OCI-LY1 (cell line): ENCODE measurements around the gene TGFB2.

Source experiments
- H2AFZ ChIP-seq: fragments of 200-600 bp; sonication (generic), shearing (Covaris generic); 2 replicates; pipeline ENCODE4 v1.6.0; 2014; ENCODE audit warnings: antibody characterized with exemption, mild to moderate bottlenecking, low read length
- H3F3A ChIP-seq: fragments of 200-600 bp; sonication (generic), shearing (Covaris generic); 2 replicates; pipeline ENCODE4 v1.6.0; 2014; ENCODE audit warnings: mild to moderate bottlenecking, antibody characterized with exemption, low read length, moderate library complexity; ENCODE audit not compliant: insufficient read depth
- H3K27ac ChIP-seq: fragments of 200-600 bp; sonication (generic); 2 replicates; pipeline ENCODE4 v1.5.1; 2014; ENCODE audit warnings: low read length, mixed run types, mild to moderate bottlenecking, low read depth; ENCODE audit not compliant: poor library complexity, severe bottlenecking
- H3K27me3 ChIP-seq: fragments of 200-600 bp; sonication (generic); 2 replicates; pipeline ENCODE4 v1.6.0; 2014; ENCODE audit warnings: antibody characterized with exemption, mild to moderate bottlenecking, low read length, moderate library complexity; ENCODE audit not compliant: insufficient read depth
- H3K36me3 ChIP-seq: fragments of 200-600 bp; sonication (generic); 2 replicates; pipeline ENCODE4 v1.6.1; 2014; ENCODE audit warnings: mild to moderate bottlenecking, antibody characterized with exemption, low read length, moderate library complexity, mixed read lengths; ENCODE audit not compliant: insufficient read depth
- H3K4me1 ChIP-seq: fragments of 200-600 bp; sonication (generic); 2 replicates; pipeline ENCODE4 v1.5.1; 2014; ENCODE audit warnings: mild to moderate bottlenecking, low read length, moderate library complexity; ENCODE audit not compliant: insufficient read depth, severe bottlenecking
- H3K4me2 ChIP-seq: fragments of 200-600 bp; sonication (generic), shearing (Covaris generic); 2 replicates; pipeline ENCODE4 v1.6.1; 2014; ENCODE audit warnings: low read length
- H3K4me3 ChIP-seq: fragments of 200-600 bp; sonication (generic); 2 replicates; pipeline ENCODE4 v1.5.1; 2014; ENCODE audit warnings: low read length, low read depth, mild to moderate bottlenecking, mixed read lengths; ENCODE audit not compliant: poor library complexity, severe bottlenecking
- H3K79me2 ChIP-seq: fragments of 200-600 bp; shearing (Covaris generic); 2 replicates; pipeline ENCODE4 v1.6.1; 2016; ENCODE audit warnings: mixed run types, low read length, mixed read lengths; ENCODE audit not compliant: insufficient read depth
- H3K9ac ChIP-seq: fragments of 200-600 bp; sonication (generic), shearing (Covaris generic); 2 replicates; pipeline ENCODE4 v1.6.1; 2014; ENCODE audit warnings: mild to moderate bottlenecking, low read length, mixed read lengths
- H3K9me2 ChIP-seq: fragments of 200-600 bp; sonication (generic), shearing (Covaris generic); 2 replicates; pipeline ENCODE4 v1.6.1; 2014; ENCODE audit warnings: low read depth, mild to moderate bottlenecking, low read length, mixed read lengths
- H3K9me3 ChIP-seq: fragments of 200-600 bp; shearing (Covaris generic); 2 replicates; pipeline ENCODE4 v1.6.1; 2014; ENCODE audit warnings: low read length, mixed read lengths
- H4K20me1 ChIP-seq: fragments of 200-600 bp; sonication (generic), shearing (Covaris generic); 2 replicates; pipeline ENCODE4 v1.6.0; 2016; ENCODE audit warnings: mild to moderate bottlenecking, low read length; ENCODE audit not compliant: insufficient read depth
- CTCF ChIP-seq: fragments of 200-600 bp; sonication (generic), shearing (Covaris generic); IDR thresholded peaks from 2 replicates; pipeline ENCODE4 v1.5.1; 2017; ENCODE audit warnings: mild to moderate bottlenecking, antibody characterized with exemption, low read length, moderate library complexity, mixed read lengths
- EZH2 ChIP-seq: fragments of 200-600 bp; sonication (generic), shearing (Covaris generic); IDR thresholded peaks from 2 replicates; pipeline ENCODE4 v1.8.0; 2017; ENCODE audit warnings: borderline replicate concordance, mixed run types, mild to moderate bottlenecking, antibody characterized with exemption, low read length, moderate library complexity, mixed read lengths

Gene TGFB2

GRCh38 chr1:218433744-218434143, 88.6 kb downstream of the TGFB2 start:
- Histone ChIP-seq H3F3A (no peaks in the 10 kb centered on the region), H3K27ac (no peak overlapping the region), H4K20me1 (no peaks in the 10 kb centered on the region), H3K4me1 (no peaks in the 10 kb centered on the region), H3K9me2 (no peaks in the 10 kb centered on the region), H3K79me2 (no peaks in the 10 kb centered on the region), H3K4me2 (no peak overlapping the region), H2AFZ (no peak overlapping the region), H3K27me3 (no peaks in the 10 kb centered on the region), H3K9ac (no peak overlapping the region), H3K36me3 (no peaks in the 10 kb centered on the region), H3K9me3 (no peaks in the 10 kb centered on the region), H3K4me3 (no peak overlapping the region)
- TF ChIP-seq EZH2 (no peak), CTCF (no peak)

GRCh38 chr1:218435528-218435927, 90.4 kb downstream of the TGFB2 start:
- H3K9me2 ChIP-seq, result no peaks in the 10 kb centered on the region
- H3K27ac ChIP-seq, result no peak overlapping the region
- H3F3A ChIP-seq, result no peaks in the 10 kb centered on the region
- no peak overlapping the region for H3K9ac ChIP-seq
- H2AFZ ChIP-seq, result no peak overlapping the region
- H3K4me1 ChIP-seq, result no peaks in the 10 kb centered on the region
- no peaks in the 10 kb centered on the region for H4K20me1 ChIP-seq
- TF ChIP-seq EZH2, result no peak
- TF ChIP-seq CTCF, result no peak
- H3K9me3 ChIP-seq, result no peaks in the 10 kb centered on the region
- no peaks in the 10 kb centered on the region for H3K79me2 ChIP-seq
- no peak overlapping the region for H3K4me3 ChIP-seq
- H3K27me3 ChIP-seq, result no peaks in the 10 kb centered on the region
- no peak overlapping the region for H3K4me2 ChIP-seq
- no peaks in the 10 kb centered on the region for H3K36me3 ChIP-seq

GRCh38 chr1:218436346-218436745, 91.2 kb downstream of the TGFB2 start:
- no peak overlapping the region for H2AFZ ChIP-seq
- H3K79me2 ChIP-seq, result no peaks in the 10 kb centered on the region
- no peak overlapping the region for H3K9ac ChIP-seq
- TF ChIP-seq EZH2, result no peak
- H3K36me3 ChIP-seq, result no peaks in the 10 kb centered on the region
- no peak overlapping the region for H3K27ac ChIP-seq
- no peaks in the 10 kb centered on the region; the same call in 1 of the 2 replicates for H3F3A ChIP-seq
- no peaks in the 10 kb centered on the region for H3K4me1 ChIP-seq
- no peaks in the 10 kb centered on the region for H3K27me3 ChIP-seq
- H3K4me2 ChIP-seq, result no peak overlapping the region
- no peaks in the 10 kb centered on the region for H3K9me3 ChIP-seq
- no peaks in the 10 kb centered on the region for H3K9me2 ChIP-seq
- H4K20me1 ChIP-seq, result no peaks in the 10 kb centered on the region
- no peak overlapping the region for H3K4me3 ChIP-seq

- no peak overlapping the region for H3K4me2 ChIP-seq
- no peaks in the 10 kb centered on the region for H4K20me1 ChIP-seq
- no peaks in the 10 kb centered on the region for H3K9me3 ChIP-seq
- TF ChIP-seq CTCF (no peak), EZH2 (no peak)
- no peak overlapping the region for H3K9ac ChIP-seq
- H2AFZ ChIP-seq, result no peak overlapping the region
- H3K36me3 ChIP-seq, result no peaks in the 10 kb centered on the region
- no peaks in the 10 kb centered on the region for H3K4me1 ChIP-seq
- no peaks in the 10 kb centered on the region; the same call in 1 of the 2 replicates for H3F3A ChIP-seq
- H3K79me2 ChIP-seq, result no peaks in the 10 kb centered on the region
- H3K27me3 ChIP-seq, result no peaks in the 10 kb centered on the region
- no peak overlapping the region for H3K4me3 ChIP-seq
- no peak overlapping the region for H3K27ac ChIP-seq
- H3K9me2 ChIP-seq, result no peaks in the 10 kb centered on the region
Measured at GRCh38 chr1:218436997-218437396, 91.9 kb downstream of the TGFB2 start.
